Sigmoid colon (tissue), 4 donors: Measurements from ENCODE around the gene POU2F3.

Experiments used
- EP300 ChIP-seq, 4 donors: sonication (generic); formaldehyde crosslinking; IDR thresholded peaks; one replicate each; pipeline ENCODE4 v1.6.1; 2017; ENCODE audit warnings: antibody characterized with exemption in 4 of 4
- TF ChIP-seq, protein P1 (sequence below), 4 experiments: fragments of 450-650 bp in 3 of 4; fragments of 200-600 bp in 1 of 4; IDR thresholded peaks; one replicate each; pipeline ENCODE4 v1.5.1; 2016 to 2019; ENCODE audit warnings: antibody characterized with exemption in 4 of 4, mild to moderate bottlenecking in 3 of 4, moderate library complexity in 2 of 4

DNA sequence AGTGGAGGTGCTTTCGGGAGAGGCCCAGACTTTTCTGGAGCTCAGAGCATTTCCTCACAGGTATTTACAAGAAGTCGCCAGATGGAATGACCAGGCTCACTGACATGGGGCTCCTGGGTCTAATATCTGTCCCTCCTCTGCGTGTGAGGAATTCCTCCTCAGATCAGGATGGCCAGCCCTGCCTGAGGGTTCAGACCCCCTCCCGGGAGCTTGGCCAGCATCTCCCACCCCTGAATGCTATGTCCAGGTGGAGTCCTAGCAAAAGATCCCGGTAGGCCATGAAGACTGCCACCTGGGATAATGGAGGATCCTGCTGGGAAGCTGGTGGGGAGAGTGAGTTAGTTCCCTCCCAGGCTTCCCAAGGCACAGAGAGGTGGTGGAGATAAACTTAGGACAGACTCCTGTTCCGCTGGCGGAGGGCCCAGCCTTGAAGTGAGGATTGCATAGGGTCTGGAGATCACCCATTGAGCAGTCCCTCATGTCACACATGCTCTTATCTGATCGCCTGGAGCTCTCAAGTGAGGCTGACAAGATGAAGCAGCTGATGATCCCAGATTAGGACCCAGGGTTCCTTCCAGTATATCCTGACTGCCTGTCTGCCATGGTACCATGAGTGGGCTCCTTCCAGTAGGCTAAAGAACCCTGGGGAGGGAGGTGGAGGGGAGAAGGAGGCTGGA is 23.4 kb upstream of the POU2F3 start:
- no peak for TF ChIP-seq EP300 (IDR thresholded peaks at IDR 0.05)
- TF ChIP-seq, protein P1, sequence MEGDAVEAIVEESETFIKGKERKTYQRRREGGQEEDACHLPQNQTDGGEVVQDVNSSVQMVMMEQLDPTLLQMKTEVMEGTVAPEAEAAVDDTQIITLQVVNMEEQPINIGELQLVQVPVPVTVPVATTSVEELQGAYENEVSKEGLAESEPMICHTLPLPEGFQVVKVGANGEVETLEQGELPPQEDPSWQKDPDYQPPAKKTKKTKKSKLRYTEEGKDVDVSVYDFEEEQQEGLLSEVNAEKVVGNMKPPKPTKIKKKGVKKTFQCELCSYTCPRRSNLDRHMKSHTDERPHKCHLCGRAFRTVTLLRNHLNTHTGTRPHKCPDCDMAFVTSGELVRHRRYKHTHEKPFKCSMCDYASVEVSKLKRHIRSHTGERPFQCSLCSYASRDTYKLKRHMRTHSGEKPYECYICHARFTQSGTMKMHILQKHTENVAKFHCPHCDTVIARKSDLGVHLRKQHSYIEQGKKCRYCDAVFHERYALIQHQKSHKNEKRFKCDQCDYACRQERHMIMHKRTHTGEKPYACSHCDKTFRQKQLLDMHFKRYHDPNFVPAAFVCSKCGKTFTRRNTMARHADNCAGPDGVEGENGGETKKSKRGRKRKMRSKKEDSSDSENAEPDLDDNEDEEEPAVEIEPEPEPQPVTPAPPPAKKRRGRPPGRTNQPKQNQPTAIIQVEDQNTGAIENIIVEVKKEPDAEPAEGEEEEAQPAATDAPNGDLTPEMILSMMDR (IDR thresholded peaks at IDR 0.05): no peak
